Endothelial cell of umbilical vein (primary cell): ENCODE results near the gene CHMP5. TPM values are rescaled to one million over a fixed set of nuclear protein-coding genes. Genes with fewer than 3 reads are reported as not detected.

Experiments used
- BruUV-seq: library from RNA; stranded (reverse); fragments of 400-500 nt; replicated peaks from 2 replicates; lab custom pipeline; 2021; lab: Mats Ljungman, UMichigan
- CTCF ChIA-PET: fragments of 300-600, 350-600 bp; sonication (Branson Sonifier 250); formaldehyde crosslinking; loops from one replicate; lab custom pipeline; 2021; ENCODE audit warnings: antibody characterized with exemption, inconsistent platforms; lab: Charles Lee
- POLR2A ChIA-PET: fragments of 300-600, 350-600 bp; sonication (Branson Sonifier 250); formaldehyde crosslinking; loops from one replicate; lab custom pipeline; 2021; ENCODE audit warnings: antibody characterized with exemption, inconsistent platforms; lab: Charles Lee
- DNase-seq: peaks from one replicate; pipeline ENCODE4 v3.0.0-alpha.2; 2011; ENCODE audit warnings: low read depth, low spot score
- FAIRE-seq: peaks from 2 replicates; lab custom pipeline; 2011; peaks lifted over from hg19 to GRCh38; lab: Jason Lieb, UNC
- H2AFZ ChIP-seq: 2 replicates; pipeline ENCODE4 v1.6.0; 2012; ENCODE audit warnings: low read depth, low read length, control low read depth, inconsistent platforms
- H3K27ac ChIP-seq: 2 replicates; pipeline ENCODE4 v1.5.1; 2011; ENCODE audit warnings: low read depth, mild to moderate bottlenecking, control low read depth, low read length, moderate library complexity; ENCODE audit not compliant: insufficient read depth
- H3K27me3 ChIP-seq, 2 experiments: 2 replicates each; pipeline versions ENCODE4 v1.6.0 to v1.6.1; 2011; ENCODE audit warnings: low read length in 2 of 2, mixed read lengths in 1 of 2; ENCODE audit not compliant: control insufficient read depth in 2 of 2, insufficient read depth in 2 of 2
- H3K36me3 ChIP-seq, 2 experiments: 2 replicates in 1 of 2; 3 replicates in 1 of 2; pipeline ENCODE4 v1.5.1; 2011; ENCODE audit warnings: low read length in 2 of 2, mild to moderate bottlenecking in 1 of 2, moderate library complexity in 1 of 2; ENCODE audit not compliant: control insufficient read depth in 2 of 2, insufficient read depth in 2 of 2; ENCODE audit errors: extremely low read depth in 1 of 2
- H3K4me1 ChIP-seq: 3 replicates; pipeline ENCODE4 v1.5.1; 2011; ENCODE audit warnings: mild to moderate bottlenecking, low read length; ENCODE audit not compliant: control insufficient read depth, insufficient read depth; ENCODE audit errors: extremely low read depth
- H3K4me2 ChIP-seq: 2 replicates; pipeline ENCODE4 v1.6.1; 2011; ENCODE audit warnings: low read length, control low read depth, mixed read lengths; ENCODE audit not compliant: insufficient read depth
- H3K4me3 ChIP-seq, 3 experiments: fragments of 200-600 bp in 1 of 3; sonication (generic), shearing (Covaris generic) in 1 of 3; replicated peaks in 1 of 3; 2 replicates each; pipeline ENCODE4 v1.5.1; 2011 to 2016; ENCODE audit warnings: control low read depth in 3 of 3, low read length in 3 of 3, mild to moderate bottlenecking in 2 of 3, inconsistent platforms in 1 of 3, low read depth in 1 of 3, moderate library complexity in 1 of 3; ENCODE audit not compliant: insufficient read depth in 1 of 3
- H3K79me2 ChIP-seq: 2 replicates; pipeline ENCODE4 v1.6.0; 2012; ENCODE audit warnings: low read length, inconsistent platforms; ENCODE audit not compliant: control insufficient read depth, insufficient read depth
- H3K9ac ChIP-seq: replicated peaks from 2 replicates; pipeline ENCODE3; 2011; ENCODE audit warnings: low read length, control low read depth; ENCODE audit not compliant: insufficient read depth; ENCODE audit errors: extremely low read depth
- H3K9me1 ChIP-seq: replicated peaks from 3 replicates; pipeline ENCODE4 v1.6.0; 2011; ENCODE audit warnings: mild to moderate bottlenecking, low read length; ENCODE audit not compliant: control insufficient read depth, insufficient read depth; ENCODE audit errors: extremely low read depth
- H3K9me3 ChIP-seq: replicated peaks from 2 replicates; pipeline ENCODE4 v1.5.1; 2012; ENCODE audit warnings: low read length, inconsistent platforms; ENCODE audit not compliant: control insufficient read depth, insufficient read depth
- H4K20me1 ChIP-seq: replicated peaks from 2 replicates; pipeline ENCODE3; 2011; ENCODE audit warnings: mild to moderate bottlenecking, low read length; ENCODE audit not compliant: control insufficient read depth, insufficient read depth; ENCODE audit errors: extremely low read depth
- EZH2 ChIP-seq: IDR thresholded peaks from 2 replicates; pipeline ENCODE4 v1.6.1; 2012; ENCODE audit warnings: borderline replicate concordance, low read depth, mild to moderate bottlenecking, moderate library complexity, low read length, inconsistent platforms; ENCODE audit not compliant: severe bottlenecking
- FOS ChIP-seq: IDR thresholded peaks from 2 replicates; pipeline ENCODE4 v1.6.1; 2011; ENCODE audit warnings: mild to moderate bottlenecking, low read length, moderate library complexity, borderline replicate concordance; ENCODE audit not compliant: insufficient read depth
- GATA2 ChIP-seq: IDR thresholded peaks from 2 replicates; pipeline ENCODE4 v1.7.0; 2011; ENCODE audit warnings: low read depth, mild to moderate bottlenecking, moderate library complexity, mixed read lengths, low read length; ENCODE audit not compliant: insufficient read length, insufficient read depth
- JUN ChIP-seq: IDR thresholded peaks from 2 replicates; pipeline ENCODE4 v1.6.1; 2011; ENCODE audit warnings: borderline replicate concordance, low read depth; ENCODE audit not compliant: insufficient read length, insufficient read depth
- MYC ChIP-seq: IDR thresholded peaks from one replicate; pipeline ENCODE4 v1.6.1; 2011; ENCODE audit warnings: mild to moderate bottlenecking, low read depth, low read length
- POLR2A ChIP-seq: IDR thresholded peaks from 2 replicates; pipeline ENCODE4 v1.6.1; 2012; ENCODE audit warnings: low read depth, mild to moderate bottlenecking, control low read depth, low read length
- POLR2AphosphoS5 ChIP-seq: IDR thresholded peaks from 2 replicates; pipeline ENCODE4 v1.6.1; 2012; ENCODE audit warnings: low read depth, mild to moderate bottlenecking, control low read depth, low read length, moderate library complexity; ENCODE audit not compliant: insufficient read depth
- dilution Hi-C: fragments of 300-500 bp; cut with MboI; formaldehyde crosslinking; loops from one replicate; pipeline ENCODE4 v1.15.0; 2019; ENCODE audit warnings: low sequenced_read_pairs; ENCODE audit not compliant: extremely low pct_ligation_motif_present
- intact Hi-C: fragments of 100-400 bp; cut with micrococcal nuclease; formaldehyde crosslinking; loops from one replicate; pipeline ENCODE4 v1.10.0; 2022
- polyA plus RNA-seq, 4 experiments: library from polyadenylated mRNA; depleted of rRNA in 3 of 4; stranded (reverse) in 3 of 4; unstranded in 1 of 4; fragments of >200 nt; gene quantifications; 2 replicates each; pipeline versions ENCODE4 v1.2.1 to v1.2.3, GENCODE V29; 2011 to 2012; ENCODE audit warnings: missing spikeins in 1 of 4
- total RNA-seq: library from RNA; stranded (reverse); gene quantifications from 2 replicates; pipeline ENCODE4 v1.2.3, GENCODE V29; 2021
- TF ChIP-seq, protein P1 (sequence below): IDR thresholded peaks from 2 replicates; pipeline ENCODE4 v1.6.1; 2011; ENCODE audit not compliant: insufficient read depth, insufficient read length
- TF ChIP-seq, protein P2 (sequence below), 2 donors: IDR thresholded peaks; 1 replicate in 1 of 2; 2 replicates in 1 of 2; pipeline ENCODE4 v1.5.1; 2011; ENCODE audit warnings: low read length in 2 of 2, mild to moderate bottlenecking in 2 of 2, moderate library complexity in 2 of 2, control low read depth in 1 of 2, inconsistent platforms in 1 of 2, low read depth in 1 of 2; ENCODE audit not compliant: insufficient read depth in 1 of 2; ENCODE audit errors: extremely low read depth in 1 of 2

CHMP5 gene
- total and polyA plus RNA-seq, 2 donors (not counting 3 experiments of a cell fraction or from before 2014, with no cell fraction given), result 33.2 to 55.8 TPM

DNA sequence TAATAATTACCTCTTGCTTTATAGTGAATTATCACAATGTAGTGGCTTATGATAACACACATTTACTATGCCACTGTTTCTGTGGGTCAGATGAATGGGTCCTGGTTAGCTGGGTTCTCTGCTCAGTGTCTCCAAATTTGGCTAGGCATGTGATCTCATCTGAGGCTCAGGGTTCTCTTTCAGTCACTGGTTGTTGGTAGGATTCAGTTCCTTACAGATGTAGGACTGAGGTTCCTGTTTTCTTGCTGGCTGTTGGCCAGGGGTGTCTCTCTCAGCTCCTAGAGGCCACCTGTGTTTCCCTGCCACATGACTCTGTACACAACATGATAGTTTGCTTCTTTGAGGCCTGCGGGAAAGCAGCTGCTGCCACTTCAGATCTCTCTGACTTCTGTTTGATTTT lies 32.6 kb downstream of the CHMP5 start:
- Histone ChIP-seq H3K27me3 (no peaks in the 10 kb centered on the region), H3K36me3 (peaks cover 11 to 20% of the 10 kb centered on the region in 2 experiments), H4K20me1 (no peaks in the 10 kb centered on the region), H3K4me3 (no peak overlapping the region), H3K4me1 (peaks cover 2% of the 10 kb centered on the region), H3K9me1 (no peaks in the 10 kb centered on the region), H3K9ac (no peak overlapping the region), H3K79me2 (peaks cover 49% of the 10 kb centered on the region), H3K9me3 (no peaks in the 10 kb centered on the region), H3K4me2 (no peak overlapping the region), H2AFZ (no peak overlapping the region), H3K27ac (no peak overlapping the region)
- FAIRE-seq (no peak), DNase-seq (peak; percentile 40)
- intact Hi-C loops, result no loop called here
- BruUV-seq, result no TSS peak
- ChIA-PET CTCF (interaction anchor here (1.1 to 1.7 kb wide), 3 partner anchors 78 to 170 kb away, joined by 4 to 5 read pairs (median 5); no protein-coding TSS in a partner anchor), POLR2A (no interaction called here)
- TF ChIP-seq, protein P1, sequence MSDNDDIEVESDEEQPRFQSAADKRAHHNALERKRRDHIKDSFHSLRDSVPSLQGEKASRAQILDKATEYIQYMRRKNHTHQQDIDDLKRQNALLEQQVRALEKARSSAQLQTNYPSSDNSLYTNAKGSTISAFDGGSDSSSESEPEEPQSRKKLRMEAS, result no peak
- no peak for TF ChIP-seq MYC
- TF ChIP-seq GATA2, result no peak
- no peak for TF ChIP-seq JUN
- TF ChIP-seq EZH2, result no peak
- TF ChIP-seq POLR2A, result no peak
- TF ChIP-seq, protein P2, sequence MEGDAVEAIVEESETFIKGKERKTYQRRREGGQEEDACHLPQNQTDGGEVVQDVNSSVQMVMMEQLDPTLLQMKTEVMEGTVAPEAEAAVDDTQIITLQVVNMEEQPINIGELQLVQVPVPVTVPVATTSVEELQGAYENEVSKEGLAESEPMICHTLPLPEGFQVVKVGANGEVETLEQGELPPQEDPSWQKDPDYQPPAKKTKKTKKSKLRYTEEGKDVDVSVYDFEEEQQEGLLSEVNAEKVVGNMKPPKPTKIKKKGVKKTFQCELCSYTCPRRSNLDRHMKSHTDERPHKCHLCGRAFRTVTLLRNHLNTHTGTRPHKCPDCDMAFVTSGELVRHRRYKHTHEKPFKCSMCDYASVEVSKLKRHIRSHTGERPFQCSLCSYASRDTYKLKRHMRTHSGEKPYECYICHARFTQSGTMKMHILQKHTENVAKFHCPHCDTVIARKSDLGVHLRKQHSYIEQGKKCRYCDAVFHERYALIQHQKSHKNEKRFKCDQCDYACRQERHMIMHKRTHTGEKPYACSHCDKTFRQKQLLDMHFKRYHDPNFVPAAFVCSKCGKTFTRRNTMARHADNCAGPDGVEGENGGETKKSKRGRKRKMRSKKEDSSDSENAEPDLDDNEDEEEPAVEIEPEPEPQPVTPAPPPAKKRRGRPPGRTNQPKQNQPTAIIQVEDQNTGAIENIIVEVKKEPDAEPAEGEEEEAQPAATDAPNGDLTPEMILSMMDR (IDR thresholded peaks at IDR 0.05; ENCODE audit: extremely low read depth in 1 of 2, insufficient read depth in 1 of 2, low read depth in 1 of 2, low read length in 2 of 2), result no peak
- no peak for TF ChIP-seq FOS
- no peak for TF ChIP-seq POLR2AphosphoS5
- dilution Hi-C loops, result no loop called here
